NCI-H2107 treated with DMSO at 0.1 percent for 48 hours (cell line): ENCODE measurements around the gene PLEKHA6.

Experiments used
- DNase-seq: peaks from one replicate; lab custom pipeline; 2025; ENCODE audit not compliant: unreplicated experiment; lab: John Stamatoyannopoulos, UW

PLEKHA6 gene

DNA sequence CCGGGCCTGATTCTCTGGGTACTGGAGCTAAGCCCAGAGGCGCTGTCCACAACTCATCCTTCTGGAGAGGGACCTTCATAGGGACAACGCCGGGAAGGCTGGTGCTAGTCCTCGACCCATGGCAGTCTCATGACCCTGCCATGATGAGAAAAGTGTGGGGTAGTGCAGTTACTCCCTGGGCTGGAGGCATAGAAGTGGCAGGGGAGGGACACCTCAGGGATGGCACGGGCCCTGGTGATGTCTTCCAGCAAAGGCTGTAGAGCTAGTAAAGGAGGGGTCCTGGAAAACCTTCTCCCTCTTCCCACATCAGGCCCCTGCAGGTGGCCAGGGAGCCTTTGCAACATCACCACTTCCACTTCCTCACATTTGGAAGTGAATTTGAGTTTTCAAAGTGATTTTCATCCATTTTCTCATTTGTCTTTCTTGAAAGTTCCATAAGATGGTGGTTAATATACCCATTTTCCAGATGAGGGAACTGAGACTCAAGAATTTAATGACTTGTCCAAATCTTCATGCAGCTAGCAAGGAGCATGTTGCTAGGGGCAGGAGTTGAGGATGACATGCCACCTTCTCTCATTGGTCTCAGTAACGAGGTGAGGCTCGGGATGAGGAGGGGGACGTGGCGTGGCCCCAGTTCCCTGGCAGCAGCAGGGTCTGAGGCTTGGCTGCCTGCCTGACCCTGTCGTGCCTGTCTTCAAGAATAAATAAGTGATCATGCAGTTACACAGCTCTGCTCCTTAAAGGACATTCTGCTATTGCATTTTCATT is 142.7 kb downstream of the PLEKHA6 start:
- DNase-seq: no peak

DNA sequence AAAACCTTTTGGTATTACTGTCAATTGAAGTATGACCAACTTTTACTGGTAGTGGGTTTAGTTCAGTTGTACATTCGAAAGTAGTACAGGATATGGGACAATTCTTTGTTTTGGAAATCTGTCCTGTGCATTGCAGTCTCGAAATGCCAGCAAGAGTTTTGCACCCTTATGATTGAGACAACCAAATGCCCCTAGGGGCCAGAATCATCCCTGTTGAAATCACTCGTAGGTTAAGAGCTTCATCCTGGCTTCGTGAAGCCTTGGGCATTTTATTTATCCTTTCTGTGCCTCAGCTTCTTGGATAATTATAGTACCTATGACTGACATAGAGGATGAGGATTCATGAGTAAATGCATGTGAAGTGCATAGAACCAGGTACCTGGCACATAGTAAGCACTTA is 143.5 kb downstream of the PLEKHA6 start:
- DNase-seq: no peak

DNA sequence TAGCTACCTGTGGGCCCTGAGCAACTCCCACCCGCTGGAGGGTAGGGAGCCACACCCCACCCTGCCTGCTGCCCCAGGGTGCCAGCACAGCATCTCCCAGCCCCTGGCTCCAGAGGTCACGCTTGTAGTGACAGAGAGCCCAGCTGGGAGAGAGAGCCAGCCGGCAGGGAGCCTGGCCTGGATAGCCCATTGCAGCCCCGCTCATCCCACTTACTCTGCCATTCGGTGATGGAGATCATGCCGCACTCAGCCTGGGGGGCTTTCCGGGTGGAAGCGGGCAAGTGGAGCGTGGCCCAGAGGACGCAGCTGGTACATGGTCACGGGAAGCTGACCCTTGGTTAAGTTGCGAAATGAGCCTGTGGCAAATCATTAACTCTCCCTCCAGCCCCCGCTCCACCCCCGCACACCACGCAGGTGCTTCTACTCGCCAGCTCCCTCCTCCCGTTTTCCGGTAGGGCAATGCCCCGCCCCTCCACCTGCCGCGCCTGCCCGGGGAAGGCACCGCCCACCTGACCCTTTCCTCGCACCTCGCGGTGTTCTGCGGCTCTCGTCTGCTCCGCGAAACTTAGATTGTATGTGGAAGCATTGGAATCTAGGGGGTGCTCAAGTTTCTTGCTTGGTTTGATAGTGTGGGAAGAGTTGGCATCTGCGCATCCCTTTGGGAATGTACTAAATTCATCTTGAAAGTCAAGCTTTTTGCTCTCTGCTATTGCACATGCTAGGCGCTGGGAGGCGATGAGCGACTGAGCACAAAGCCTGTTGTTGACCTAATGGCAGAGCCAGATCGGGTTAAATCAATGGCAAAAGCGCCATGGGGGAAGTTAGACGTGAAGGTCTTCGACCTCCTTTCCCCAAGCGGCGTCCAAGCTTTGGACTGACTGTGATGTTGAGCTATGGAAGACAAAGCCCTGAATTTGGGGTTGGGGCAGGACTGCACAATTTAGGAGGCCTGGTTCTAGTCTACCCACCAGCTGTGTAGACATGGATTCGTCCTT is 145.8 kb downstream of the PLEKHA6 start, which contains the start of gene GOLT1A:
Gene GOLT1A (minus strand): TSS at position 321 of the 995 bp plus-strand sequence. CDS start 82 bp downstream, at position 239.
- DNase-seq: no peak

DNA sequence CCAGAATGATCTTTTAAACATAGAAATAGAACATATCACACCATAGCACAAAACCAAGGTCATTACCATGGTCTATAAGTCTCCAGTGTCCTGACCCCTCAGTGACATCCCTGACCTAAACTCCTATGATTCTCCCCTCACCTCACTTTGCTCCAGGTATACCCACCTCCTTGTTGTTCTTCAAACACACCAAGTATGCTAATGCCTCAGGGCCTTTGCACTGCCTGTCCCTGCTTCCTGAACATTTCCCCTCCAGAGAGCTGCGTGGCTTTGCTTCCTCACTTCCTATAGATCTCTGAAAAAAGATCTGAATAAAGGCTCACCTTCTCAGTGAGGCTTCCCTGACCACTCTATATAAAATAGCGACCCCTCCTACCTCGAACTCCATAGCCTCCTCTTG is 147.0 kb downstream of the PLEKHA6 start:
- DNase-seq: no peak

DNA sequence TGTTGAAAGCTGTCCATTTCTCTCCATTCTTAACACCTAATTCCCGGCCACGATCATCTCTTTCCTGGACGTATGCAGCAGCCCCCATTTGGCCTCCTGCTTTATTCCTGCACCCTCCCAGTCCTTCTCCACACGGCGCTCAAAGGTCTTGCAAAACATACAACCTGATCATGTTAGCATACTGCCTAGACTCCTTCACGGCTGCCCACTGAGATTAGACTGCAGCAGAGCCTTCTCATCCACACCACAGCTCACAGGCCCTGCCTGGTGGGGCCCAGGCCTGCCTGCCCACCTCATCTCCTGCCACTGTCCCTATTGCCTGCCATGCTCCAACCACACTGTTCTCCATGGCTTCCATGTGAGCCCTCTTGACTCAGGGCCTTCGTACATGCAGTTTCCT is 148.7 kb downstream of the PLEKHA6 start:
- no peak for DNase-seq

DNA sequence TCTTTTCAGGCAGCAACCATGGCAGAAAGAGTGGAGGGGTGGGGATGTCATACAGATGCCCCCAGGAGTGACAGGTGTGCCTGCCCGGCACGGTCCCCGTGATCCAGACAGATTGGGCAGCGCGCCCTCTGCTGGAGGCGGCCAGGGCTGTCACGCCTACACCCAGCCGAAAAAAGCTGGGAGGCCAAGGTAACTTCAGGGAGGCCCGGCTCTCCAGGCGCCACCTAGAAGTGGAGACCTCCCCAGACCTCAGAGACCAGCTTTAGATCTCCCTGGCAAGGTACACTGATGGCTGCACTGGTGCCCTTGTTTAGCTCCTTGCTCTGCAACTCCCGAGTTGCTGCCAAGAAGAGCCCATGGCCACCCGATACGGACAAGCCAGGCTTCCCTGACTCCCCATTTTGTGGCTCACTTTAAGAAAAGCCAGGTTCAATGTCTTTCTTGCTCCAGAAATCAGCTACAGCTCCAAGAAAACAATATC is 152.6 kb downstream of the PLEKHA6 start:
- DNase-seq: peak; percentile 18

DNA sequence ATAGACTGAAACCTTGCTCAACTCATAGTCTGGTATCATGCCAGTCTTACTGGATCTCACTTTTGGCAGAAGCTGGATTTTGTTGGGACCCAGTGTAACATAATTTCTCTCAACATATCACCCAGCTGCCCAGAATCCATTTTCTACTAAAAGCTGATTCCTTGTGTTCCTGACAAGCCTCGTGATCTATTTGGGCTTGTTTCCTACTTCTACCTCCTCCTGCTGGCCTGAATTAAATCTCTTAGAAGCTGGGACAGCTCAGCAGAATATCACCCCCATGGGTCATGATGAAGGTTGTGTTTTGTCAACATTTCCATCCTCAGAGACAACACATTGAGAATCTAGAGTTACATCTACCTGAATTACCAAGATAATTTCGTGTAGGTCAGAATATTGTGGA is 153.6 kb downstream of the PLEKHA6 start:
- no peak for DNase-seq

DNA sequence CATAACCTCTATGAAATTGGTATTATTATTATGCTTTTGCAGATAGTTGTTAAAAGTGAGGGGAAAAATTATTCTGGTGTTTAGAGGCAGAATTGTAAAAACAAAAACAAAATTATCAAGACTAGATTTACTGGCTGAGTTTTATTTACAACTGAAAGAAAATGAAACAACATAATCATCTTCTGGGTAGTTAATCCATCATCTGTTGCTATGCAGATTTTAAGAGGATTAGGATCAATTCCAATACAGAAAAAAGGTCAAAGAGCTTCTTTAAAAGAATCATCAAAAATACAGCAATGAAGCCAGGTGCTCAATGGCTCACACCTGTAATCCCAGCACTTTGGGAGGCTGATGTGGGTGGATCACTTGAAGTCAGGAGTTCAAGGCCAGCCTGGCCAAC is 154.2 kb downstream of the PLEKHA6 start:
- no peak for DNase-seq

DNA sequence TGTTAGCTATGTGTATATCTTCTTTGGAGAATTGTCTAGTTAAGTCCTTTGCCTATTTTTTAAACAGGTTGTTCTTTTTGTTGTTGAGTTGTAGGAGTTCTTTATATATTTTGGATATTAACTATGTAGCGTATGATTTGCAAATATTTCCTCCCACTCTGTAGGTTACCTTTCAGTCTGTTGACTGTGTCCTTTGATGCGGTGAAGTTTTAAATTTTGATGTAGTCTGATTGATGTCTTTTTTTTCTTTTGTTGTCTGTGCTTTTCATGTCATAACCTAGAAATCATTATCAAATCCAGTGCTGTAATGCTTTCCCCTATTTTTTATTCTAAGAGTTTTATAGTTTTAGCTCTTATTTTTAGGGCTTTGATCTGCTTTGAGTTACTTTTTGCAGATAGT is 154.8 kb downstream of the PLEKHA6 start:
- no peak for DNase-seq

DNA sequence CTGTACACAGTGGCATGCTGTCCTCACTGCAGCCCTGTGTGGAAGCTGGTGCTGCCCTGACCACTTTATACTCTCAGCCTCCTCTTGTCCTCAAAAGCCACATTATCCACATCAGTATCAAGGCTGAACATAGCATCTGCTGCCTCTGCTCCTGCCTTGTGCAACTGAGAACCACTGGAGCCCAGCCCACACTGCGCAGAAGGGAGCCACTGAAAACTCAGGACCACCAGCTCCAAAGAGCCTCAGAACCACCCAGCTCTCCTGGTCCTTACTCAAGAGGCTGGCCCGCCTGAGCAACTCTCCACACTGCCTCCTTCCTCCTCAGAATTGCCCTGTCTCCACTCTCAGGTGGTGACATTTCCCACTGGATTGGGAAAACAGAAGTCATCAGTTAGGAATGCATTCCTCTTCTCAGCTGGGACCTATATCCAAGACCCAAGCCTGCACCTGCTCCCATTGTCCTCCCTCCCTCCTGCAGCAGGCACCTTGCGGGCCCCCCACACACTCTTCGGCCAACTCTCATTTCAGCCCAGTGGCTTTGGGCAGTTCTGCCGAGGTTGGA is 156.4 kb downstream of the PLEKHA6 start:
- no peak for DNase-seq

DNA sequence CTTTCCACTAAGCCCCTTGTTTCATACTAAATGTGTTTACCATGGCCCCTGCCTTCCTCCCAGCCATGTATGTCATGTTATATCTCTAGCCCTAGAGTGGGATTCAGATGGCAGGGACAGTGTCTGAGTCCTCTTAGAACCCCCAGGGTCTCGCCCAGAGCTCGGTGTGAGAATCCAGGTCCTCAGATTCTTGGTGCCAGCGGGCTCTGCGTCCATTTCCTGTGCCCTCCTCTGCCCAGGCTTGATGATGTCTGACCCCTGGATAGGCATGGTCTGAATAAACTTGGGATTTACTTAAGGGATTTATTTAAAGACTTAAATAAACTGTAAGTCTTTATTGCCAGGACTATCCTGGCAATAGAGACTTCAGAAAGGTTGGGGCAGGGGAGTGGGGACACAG is 157.2 kb downstream of the PLEKHA6 start:
- no peak for DNase-seq

DNA sequence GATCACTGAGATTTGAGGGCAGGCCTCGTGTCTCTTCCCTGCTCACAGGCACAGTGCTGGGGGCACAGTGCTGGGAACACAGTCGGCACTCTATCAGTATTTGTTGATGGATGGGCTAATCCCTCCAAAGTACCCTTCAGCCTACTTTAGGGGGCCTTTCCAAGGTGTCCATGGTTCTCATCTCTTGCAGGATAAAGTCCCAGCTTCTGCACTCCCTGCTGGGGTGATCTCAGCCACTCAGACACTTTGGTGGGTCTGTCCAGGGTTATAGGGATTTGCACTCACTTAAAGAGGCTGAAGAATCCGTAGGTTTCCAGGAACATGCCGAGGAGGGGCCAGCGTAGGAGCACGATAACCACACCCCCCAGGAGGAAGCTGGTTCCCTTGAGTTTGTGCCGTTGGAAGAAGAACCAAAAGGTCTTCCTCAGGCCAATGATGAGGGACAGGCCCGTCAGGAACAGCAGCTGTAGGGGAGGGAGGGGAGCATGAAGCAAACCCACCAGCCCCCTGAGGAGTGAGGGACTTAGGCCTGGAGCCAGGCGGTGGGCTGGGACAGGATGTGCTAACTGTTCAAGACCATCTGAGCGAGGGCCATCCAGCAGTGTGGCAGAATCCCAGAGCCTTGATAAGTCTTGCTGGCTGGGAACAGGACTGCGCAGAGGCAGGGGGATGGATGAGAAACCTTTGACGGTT is 158.2 kb downstream of the PLEKHA6 start:
- no peak for DNase-seq

DNA sequence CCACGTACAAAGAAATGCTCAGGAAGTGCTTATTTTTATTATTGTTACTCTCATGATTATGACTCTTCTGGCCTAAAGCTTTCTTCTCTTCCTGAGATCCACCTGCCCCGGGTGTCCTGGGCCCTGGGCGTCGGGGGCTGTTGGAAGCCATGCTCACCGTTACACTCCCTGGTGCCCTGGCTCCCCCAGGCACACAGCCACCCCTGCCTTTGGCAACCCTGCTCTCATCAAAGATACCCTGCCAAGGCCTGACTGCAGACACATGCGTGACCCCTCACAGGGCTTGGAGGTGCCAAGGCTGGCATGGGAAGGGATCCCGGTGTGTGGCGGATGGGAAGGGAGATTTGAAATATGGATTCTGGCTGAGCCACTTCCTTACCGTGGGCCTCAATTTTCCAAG is 160.2 kb downstream of the PLEKHA6 start:
- no peak for DNase-seq

DNA sequence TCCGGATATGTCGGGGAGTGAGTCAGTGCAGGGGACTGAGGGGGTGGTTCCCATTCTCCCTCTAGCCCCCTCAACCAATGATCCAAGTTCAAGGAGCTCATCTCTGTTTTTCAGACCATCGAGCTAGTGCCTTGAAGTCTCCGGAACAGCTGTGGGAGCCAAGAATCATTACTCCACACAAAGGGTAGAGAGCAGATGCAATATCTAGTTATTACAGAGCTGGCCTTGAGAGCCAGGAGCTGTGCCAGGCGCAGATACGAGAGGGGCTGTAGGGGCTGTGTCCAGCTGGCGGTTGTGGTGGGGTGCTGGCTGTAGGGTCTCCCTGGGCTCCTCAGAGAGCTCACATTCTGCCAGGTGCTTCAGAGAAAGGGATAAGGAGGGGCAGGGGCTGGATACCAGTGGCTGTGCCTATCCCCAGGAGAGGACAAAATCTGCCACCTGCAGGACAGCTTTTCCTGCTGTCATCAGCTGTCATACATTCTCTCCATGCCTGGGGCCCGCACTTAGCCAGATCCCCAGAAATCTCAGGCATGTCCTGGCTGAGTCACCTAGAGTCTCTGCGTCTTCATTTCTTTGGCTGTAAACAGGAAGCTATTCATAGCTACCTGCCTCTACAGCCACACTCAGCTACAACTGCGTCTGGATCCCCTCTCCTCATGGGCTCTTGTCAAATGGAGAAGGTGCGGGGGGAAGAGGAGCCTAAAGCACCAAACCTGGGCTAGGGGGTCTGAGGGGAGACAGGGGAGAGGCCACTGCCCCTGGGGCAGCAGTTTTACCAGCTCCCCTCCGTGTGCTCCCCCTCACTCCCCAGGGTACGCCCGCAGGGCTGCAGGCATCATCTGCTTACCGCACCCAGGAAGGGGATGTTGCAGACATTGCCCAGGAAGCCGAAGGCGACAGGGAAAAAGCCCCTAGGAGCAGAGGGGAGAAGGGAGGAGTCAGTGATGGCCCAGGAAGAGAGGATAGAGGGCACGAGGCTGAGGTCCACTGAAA is 161.1 kb downstream of the PLEKHA6 start:
- peak; percentile 19 for DNase-seq

DNA sequence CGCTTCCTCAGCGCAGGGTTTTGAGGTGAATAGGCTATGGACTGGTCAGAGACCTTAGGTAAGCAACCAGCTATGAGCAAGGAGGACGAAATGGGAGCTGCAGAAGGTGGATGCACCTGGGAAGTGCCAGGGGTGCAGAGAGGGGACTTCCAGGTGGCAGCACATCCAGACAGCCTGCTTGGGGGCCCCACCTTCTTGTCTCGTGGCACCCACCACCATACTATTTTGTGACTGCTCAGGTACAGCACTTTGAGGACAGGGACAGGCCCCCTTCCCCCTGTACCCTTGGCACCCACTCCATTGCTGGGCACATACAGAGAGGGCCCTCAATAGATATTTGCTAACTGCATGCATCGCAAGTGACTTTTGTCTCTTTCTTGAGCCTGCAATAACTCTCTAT is 162.7 kb downstream of the PLEKHA6 start:
- DNase-seq: no peak

DNA sequence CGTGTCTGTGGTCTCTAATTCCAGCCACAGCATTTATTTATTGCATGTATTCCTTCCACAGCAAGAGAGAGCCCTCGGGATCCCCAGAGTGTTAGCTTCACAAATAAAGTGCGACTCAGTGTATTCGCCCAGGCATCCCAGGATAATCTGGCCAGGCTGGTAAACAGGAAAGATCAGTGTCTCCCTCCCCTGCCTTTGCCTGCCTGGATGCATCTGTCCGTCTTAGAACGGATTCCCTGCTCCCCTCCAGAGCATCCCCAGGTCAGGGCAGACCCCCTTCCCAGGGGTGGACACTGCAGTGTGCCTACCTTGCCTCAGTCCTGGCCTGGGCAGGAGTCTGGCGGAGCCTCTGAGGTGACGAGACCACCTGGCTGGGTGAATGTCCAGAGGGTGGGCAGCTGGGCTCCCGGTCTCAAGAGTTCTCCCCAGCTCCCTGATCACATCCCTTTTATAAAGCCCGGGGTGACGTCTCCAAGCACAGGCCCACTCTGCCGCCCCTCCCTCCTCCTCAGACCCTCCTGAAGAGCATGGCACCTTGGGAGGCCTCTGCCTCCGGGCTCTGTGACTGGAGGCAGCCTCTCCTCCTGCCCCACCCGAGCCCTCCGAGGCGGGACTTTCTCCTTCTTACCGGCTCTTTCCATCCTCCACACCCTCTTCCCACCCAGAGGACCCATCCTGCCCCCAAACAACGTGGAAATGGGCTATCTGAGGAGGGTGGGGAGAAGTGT is 163.5 kb downstream of the PLEKHA6 start, which contains the start of gene KISS1:
Gene KISS1 (minus strand): TSS at position 424 of the 728 bp plus-strand sequence. CDS start 3,615 bp downstream, outside the sequence.
- no peak for DNase-seq

DNA sequence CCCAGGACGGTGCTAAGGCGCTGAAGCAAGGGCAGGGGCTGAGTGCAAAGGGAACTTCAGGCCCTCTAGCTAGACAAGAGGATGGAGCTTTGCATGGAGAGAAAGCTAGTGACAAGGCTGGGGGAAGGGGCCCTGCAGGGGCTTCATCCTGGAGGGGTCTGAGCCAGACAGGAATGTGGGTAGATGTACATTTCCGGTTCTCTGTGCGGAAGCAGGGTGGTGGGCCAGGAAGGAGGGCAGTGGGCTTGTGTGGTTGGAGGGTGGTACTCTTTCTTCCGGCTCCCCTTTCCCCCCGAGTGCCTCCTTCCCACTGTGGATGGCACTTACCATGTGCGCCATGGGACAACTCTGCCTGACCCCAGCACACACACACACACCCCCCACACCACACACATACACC is 165.0 kb downstream of the PLEKHA6 start:
- no peak for DNase-seq

DNA sequence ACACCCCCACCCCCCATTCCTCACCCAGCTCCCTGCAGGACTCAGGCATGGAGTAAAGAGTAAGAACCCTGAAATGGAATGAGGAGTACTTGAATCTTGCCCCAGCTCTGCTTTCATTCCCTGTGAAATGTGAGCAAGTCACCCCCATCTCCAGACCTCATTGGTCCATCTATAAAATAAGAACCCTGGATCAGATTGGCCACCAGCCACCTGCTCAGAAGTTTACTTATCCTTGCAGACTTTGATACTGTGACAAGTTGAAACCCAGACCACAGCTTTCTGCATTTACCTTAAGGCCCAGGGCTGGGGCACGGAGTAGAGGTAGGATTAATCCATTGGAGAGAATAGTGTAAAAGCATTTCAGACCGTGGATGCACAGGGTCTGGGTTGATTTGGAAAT is 165.6 kb downstream of the PLEKHA6 start:
- DNase-seq: no peak
